HTERT RPE-1 (cell line): ENCODE results near the gene SLC5A7.

Experiments used
- in situ Hi-C: fragments of 300-500 bp; cut with MboI; formaldehyde crosslinking; loops from 4 replicates; pipeline ENCODE4 v1.14.3; 2020; ENCODE audit warnings: low sequenced_read_pairs

Gene SLC5A7

DNA sequence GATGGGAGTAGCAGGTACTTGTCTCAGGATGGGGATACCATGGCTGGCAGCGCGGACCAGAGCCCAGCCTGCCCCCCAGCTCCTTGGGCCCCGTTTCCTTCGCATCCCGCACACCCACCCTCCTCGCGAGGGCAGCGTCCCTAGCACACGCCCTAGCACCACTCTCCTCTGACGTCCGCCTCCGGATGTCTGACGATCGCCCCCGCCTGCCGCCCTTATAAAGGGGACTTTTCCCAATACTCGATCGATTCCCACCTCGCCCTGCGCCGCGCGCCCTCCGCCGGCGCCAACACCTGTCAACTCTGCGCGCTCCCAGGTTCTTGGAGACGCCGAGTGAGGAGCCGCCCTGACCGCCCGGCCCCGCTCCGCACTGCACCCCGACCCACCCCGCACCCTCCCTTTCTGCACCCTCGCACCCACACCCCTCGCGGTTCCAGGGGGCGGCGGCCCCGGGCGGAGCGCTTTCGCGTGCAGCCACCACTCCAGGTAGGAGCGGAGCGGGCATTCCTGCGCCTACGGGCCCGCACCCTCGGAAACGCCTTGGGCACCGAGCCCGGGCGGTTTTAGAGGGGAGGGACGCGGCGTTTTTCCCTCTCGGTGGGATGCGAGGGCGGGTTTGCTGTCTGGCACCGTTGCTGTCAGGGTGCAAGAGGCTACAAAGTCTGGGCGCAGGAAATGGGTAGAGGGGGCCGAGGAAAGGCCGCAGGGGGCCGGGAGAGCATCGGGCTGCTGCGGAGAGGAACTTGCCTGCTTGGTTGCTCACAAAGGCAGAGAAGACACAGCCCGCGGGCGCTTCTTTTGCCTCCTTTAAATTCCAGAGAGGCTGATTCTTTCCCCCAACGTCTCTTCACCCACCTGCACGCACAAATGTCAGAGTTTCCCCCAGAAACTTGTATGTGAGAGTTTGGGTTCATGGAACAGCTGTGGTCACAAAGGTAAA is at the start of gene SLC5A7:
Gene SLC5A7 (plus strand): TSS at position 247 of the 940 bp plus-strand sequence. CDS start 1,632 bp downstream, outside the sequence.
- in situ Hi-C loops: no loop called here

GRCh38 chr2:107961395-107961794 is 24.9 kb upstream of the SLC5A7 start:
- in situ Hi-C loops: no loop called here

- in situ Hi-C loops: no loop called here
Observed at GRCh38 chr2:107964185-107964584, 22.1 kb upstream of the SLC5A7 start.

- in situ Hi-C loops: no loop called here
Observed at GRCh38 chr2:107984707-107985106, 1.6 kb upstream of the SLC5A7 start.

DNA sequence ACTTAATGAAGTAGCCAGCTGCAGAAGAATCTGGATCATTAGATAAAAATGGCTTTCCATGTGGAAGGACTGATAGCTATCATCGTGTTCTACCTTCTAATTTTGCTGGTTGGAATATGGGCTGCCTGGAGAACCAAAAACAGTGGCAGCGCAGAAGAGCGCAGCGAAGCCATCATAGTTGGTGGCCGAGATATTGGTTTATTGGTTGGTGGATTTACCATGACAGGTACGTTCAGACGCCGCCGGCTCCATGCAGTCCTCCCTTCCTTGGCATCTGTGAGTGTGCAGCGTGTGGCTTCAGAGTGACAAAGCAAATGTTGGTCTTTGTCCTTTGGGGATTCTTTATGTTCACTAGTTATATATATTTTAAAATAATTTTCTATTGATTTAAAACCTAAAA is 1.8 kb downstream of the SLC5A7 start:
- in situ Hi-C loops: no loop called here

GRCh38 chr2:107989445-107989844 is 3.1 kb downstream of the SLC5A7 start:
- in situ Hi-C loops: no loop called here

GRCh38 chr2:107990718-107991117 is 4.4 kb downstream of the SLC5A7 start:
- in situ Hi-C loops: no loop called here

GRCh38 chr2:107992069-107992468 is 5.7 kb downstream of the SLC5A7 start:
- in situ Hi-C loops: no loop called here

GRCh38 chr2:107999158-107999557 is 12.8 kb downstream of the SLC5A7 start:
- in situ Hi-C loops: no loop called here

GRCh38 chr2:108010912-108011591 is 24.7 kb downstream of the SLC5A7 start:
- in situ Hi-C loops: no loop called here

DNA sequence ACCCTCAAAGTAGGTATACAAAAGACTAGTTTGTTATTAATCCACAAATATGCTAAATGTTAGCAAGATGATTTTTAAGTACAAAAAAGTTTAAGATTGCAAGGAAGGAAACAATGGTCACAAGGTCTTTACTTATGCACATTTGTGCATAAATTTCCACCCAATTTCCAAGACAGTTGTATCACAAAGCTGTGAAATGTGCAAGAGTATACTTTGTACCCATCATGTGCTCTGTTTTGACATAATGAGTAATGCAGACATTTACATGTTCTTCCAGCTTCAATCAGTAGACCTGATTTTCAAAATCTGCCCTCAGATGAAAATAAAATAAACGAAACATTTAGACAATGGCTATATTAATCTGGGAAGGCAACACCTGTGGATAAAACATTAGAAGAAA is 27.0 kb downstream of the SLC5A7 start:
- in situ Hi-C loops: no loop called here

GRCh38 chr2:108022628-108023027 is 36.3 kb downstream of the SLC5A7 start:
- in situ Hi-C loops: no loop called here

DNA sequence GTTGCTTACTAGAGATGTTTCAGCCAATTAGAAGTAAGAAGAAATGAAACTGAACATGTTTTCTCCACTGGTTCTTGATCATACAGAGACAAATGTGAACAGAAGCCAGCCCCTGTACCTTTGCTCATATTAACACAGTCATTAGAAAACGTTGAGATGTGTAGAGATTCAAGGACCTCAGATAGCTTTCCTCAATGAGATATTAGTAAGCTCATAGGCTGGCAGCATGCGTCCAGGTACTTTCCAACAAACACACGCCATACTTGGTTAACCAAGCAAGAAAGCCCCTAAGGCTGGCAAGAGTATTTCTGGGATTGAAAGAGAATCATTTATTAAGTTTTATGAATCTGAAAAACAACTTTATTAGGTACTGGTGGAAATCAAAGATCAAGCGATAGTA is 37.5 kb downstream of the SLC5A7 start:
- in situ Hi-C loops: no loop called here

DNA sequence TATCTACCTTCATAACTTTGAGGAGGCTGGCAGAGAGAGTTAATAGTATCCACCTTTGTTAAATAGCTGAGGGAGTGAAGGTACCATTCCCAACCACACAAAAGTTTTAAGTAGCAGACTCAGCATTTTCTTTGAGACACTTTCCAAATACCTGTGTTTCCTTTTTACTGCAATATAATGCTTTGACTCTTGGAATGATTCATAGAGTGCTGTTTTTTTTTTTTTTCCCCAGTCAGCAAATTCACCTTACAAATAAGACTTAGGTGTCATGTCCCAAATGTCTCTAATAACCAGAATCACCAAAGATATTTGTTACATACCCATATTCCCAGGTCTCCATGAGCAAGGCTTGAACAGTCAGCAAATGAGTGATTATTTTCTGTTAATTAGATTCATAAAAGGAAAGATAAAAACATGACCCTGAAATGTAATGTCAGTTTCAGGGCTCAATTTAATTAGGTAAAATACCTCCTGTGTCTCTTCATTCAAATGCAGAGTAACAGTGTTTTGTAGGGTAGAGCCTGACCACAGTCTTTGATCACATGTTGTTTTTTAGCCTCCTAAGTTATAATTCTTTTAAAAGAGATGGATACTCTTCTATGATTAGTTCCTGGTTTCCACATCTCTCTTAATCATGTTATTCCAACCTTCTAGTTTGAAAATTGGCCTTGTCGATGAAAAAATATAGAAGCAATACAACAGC is 39.9 kb downstream of the SLC5A7 start:
- in situ Hi-C loops: no loop called here

GRCh38 chr2:108029496-108029895 is 43.2 kb downstream of the SLC5A7 start:
- in situ Hi-C loops: no loop called here

GRCh38 chr2:108029912-108030311 is 43.6 kb downstream of the SLC5A7 start:
- in situ Hi-C loops: no loop called here

DNA sequence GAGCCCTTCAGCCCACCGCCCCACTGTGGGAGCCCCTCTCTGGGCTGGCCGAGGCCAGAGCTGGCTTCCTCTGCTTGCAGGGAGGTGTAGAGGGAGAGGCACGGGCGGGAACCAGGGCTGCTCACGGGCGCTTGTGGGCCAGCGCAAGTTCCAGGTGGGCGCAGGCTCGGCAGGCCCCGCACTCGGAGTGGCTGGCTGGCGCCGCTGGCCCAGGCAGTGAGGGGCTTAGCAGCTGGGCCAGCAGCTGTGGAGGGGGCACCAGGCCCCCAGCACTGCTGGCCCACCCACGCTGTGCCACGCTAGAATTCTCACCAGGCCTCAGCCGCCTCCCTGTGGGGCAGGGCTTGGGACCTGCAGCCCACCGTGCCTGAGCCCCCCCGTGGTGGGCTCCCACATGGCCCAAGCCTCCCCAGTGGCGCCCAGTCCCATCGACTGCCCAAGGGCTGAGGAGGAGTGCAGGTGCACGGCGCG is 45.2 kb downstream of the SLC5A7 start:
- in situ Hi-C loops: no loop called here

DNA sequence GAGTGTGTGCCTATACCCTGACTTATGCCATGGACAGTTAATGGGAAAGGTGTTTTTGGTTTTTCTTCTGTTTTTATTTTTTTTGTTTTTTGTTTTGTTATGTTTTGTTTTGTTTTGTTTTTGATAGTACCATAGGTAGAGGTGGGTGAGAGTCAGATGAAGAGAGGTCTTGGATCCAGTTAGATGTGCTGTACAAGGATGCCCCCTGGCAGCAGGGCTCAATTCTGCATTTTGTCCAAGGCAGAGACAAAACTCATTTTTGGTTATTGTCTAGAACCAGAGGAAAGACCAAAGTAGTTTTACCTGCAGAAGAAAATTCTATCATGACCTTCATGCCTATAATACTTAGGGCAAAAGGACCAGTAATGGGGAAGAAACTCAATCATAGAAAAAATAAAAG is 48.5 kb downstream of the SLC5A7 start:
- in situ Hi-C loops: no loop called here

GRCh38 chr2:108048752-108049151 is 62.4 kb downstream of the SLC5A7 start:
- in situ Hi-C loops: no loop called here

DNA sequence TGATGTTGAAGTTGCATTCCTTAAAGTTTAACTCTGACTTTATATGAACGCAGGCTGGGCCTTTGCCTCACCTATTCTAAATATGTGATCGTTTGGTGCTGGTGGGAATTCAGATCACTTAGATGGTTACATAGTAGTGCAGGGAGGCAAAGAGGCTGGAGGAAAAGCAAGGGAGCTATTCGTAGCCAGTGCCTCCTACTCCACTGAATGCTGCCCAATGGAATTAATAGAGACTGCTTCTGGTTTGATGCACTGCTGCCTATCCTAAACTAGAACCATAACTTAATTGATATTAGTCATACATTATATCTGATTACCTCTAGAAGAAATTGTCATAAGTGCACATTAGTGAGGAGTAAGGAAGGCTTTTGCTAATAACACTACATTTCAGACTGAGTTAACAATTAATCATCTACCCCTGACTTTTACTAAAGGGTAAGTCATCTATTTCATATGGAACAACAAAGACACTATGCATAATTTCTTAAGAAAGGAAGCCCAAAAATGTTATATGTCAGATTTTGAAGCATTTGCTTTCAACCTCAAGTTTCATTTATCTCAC is 72.3 kb downstream of the SLC5A7 start:
- in situ Hi-C loops: no loop called here

DNA sequence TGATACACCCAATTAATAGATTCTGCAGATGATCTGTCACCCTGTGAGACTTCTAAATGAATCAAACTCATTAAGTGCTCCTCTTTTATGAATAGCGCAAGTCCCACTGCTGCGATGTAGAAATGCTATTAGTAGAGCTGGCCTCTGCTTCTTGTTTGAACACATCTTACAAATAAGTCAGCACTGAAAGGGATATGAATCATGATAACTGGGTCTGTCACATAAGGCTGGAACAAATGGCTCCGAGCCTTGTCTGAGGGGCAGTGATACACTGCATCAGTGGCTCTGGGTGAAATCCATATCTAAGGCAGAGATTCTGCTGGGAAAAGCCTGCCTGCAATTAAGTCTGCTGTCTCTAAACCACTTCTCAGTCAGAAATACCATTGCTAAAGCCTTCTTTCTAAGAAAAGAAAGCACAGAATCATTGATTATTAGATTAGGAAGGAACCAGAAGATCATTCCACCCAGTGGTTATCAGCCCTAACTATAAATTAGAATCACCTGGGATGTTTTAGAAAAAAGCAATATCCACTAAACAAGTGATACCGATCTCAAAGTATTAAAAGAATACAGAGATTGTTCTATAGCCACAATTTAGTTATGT is 75.2 kb downstream of the SLC5A7 start:
- in situ Hi-C loops: no loop called here
